ENCODE measurements around the gene BBS9.

Gene BBS9

DNA sequence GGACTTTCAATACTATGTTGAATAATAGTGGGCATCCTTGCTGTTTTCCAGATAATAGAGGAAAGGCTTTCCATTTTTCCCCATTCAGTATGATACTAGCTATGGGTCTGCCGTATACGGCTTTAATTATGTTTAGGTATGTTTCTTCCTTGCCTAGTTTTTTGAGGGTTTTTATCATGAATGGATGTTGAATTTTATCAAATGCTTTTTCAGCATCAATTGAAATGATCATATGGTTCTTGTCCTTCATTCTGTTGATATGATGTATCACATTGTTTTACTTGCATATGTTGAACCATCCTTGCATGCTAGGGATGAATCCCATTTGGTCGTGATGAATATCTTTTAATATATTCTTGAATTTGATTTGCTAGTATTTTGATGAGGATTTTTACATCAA is 11.0 kb upstream of the BBS9 start:
- in situ Hi-C loops (cut with HindIII; ENCODE audit: low sequenced_read_pairs) = no loop called here

DNA sequence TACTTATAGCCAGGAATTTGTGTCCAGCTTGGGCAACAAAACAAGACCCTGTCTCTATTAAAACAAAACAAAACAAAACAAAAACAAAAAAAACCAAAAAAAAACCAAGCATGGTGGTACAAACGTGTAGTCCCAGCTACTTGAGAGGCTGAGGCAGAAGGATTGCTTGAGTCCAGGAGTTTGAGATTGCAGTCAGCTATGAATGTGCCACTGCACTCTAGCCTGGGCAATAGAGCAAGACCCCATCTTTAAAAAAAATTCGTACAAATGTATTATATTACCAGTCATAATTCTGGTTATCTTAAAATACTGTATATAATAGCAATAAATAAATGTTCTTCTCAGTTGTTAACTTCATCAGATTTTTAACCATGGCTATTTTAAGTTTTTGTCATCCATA is 2.3 kb upstream of the BBS9 start:
- in situ Hi-C loops (cut with HindIII; ENCODE audit: low sequenced_read_pairs) = no loop called here

DNA sequence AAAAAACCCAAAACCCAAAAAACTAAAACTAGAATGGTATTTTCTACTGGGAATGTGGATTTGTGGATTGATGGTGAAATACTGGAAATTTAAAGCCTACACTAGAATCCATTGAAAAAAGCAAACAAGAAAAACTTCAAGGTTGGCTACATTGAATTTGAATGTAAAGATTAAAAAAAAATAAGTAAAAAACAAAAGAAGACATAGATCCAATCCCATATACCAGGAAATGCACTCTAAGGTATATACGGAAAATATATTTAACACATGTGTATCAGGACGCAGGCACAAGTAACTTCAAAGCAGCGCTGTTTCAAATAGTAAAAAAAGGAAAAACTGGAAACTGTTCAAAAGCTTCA is 754 bp upstream of the BBS9 start:
- in situ Hi-C loops (cut with HindIII; ENCODE audit: low sequenced_read_pairs) = no loop called here

DNA sequence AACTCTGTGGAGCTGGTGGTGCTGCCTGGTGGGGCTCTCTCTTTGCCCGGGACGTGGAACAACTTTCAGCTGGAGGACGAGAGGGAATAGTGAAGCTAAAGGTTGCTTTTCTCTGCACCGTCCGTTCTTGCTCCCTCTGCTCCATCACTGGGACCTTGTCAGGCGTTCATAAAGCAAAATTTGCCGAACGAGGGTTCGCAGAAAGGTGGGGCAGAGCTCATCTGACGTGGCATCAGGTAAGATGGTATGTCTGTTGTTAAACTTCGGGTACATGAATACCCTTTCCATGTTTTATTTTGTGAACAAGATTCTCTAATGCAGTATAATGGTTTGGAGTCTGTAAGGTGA is 416 bp downstream of the BBS9 start:
- in situ Hi-C loops (cut with HindIII; ENCODE audit: low sequenced_read_pairs) = no loop called here

DNA sequence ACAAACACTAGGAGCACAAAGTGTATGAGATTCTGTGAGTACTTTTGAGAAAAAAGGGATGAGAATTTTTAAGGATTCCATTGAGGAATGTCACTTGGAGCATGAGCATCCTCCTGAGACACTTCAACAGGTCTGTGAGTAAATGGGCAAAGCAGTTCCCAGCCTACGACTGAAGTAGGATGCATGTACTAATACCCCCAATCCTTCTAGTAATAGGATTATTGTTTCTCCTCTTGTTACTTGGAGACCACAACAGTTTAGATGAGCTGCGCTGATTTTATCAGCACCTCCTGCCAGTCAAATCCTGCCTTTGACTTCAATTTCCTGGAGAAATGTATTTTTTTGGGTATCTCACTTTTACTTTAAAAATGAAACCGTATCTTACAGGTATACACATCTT is 820 bp downstream of the BBS9 start:
- in situ Hi-C loops (cut with HindIII; ENCODE audit: low sequenced_read_pairs) = no loop called here

DNA sequence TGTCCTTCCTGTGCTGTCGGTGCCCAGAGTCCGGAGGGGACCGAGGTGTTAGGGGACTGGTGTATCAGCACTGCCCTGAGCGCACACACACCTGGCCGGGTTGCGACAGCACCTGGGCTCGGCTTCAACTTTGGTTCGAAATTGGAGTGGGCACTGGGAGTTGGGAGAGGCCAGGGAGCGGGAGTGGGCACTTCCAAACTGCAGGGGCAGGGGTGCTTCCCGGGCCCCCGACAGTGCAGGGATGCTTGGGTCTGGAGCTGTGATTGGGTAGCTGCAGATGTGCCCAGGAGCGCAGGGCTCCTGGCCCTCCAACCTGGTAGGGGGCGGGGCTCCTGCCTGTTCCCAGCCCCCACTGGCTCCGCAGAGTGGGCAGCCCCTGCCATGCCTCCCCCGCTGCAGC is 7.7 kb downstream of the BBS9 start:
- in situ Hi-C loops (cut with HindIII; ENCODE audit: low sequenced_read_pairs) = no loop called here

DNA sequence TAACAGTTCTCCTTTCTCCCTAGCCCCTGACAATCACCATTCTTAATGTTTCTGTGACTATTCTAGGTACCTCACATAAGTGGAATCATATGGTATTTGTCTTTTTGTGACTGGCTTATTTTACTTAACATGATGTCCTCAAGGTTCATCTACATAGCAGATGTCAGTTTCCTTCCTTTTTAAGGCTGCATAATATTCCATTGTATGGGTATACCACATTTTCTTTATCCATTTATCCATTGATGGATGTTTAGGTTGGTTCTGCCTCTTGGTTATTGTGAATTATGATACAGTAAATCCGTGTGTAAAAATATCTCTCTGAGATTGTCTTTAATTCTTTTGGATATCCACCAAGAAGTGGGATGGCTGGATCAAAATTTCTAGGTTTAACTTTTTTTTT is 13.2 kb downstream of the BBS9 start:
- in situ Hi-C loops (cut with HindIII; ENCODE audit: low sequenced_read_pairs) = no loop called here

DNA sequence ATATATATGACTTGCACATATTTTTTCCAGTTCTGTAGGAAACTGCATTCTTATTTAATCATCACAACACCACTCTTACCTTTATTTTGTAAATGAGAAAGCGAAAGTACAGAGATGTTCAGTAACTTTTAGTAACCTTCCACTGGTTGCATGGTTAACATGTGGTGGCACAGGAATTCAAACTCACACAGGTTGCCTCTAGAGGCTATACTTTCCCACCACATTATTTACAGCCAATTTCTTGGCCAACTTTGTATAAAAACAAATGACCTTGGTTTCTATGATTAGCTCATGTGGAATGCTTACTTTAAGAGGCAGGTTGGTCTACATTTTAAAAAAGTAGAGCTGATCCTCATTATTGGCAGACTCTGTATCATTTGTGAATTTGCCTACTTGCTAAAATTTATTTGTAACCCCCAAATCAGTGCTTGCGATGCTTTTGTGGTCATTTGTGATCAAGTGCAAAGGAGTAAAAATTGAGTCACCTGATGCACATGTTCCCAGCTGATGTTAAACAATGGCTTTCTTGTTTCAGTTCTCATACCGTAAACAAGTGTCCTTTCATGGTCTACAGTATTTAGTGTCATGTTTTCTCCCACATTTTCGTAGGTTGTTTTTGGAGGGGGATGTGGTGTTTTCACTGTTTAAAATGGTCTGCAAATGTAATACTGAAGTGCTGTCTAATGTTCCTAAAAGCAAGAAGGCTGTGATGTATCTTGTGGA is 14.8 kb downstream of the BBS9 start:
- in situ Hi-C loops (cut with HindIII; ENCODE audit: low sequenced_read_pairs) = no loop called here

DNA sequence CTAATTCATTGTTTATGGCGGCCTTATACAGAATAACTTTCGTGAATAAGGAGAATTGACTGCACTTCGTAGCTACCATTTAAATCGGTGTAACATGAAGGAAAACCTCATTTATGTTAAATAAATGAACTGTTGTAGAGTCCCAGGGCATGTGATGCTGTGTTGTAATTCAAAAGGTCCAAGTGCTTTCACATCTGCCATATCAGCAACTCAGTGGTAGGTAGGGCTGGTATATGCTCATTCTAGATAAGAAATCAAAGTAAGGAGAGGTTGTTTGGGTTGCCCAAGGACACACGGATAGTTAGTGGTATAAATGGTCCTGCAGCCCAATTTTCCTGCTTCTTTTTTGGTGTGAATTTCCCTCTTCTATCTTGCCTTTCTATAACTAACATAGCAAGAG is 15.8 kb downstream of the BBS9 start:
- in situ Hi-C loops (cut with HindIII; ENCODE audit: low sequenced_read_pairs) = no loop called here

DNA sequence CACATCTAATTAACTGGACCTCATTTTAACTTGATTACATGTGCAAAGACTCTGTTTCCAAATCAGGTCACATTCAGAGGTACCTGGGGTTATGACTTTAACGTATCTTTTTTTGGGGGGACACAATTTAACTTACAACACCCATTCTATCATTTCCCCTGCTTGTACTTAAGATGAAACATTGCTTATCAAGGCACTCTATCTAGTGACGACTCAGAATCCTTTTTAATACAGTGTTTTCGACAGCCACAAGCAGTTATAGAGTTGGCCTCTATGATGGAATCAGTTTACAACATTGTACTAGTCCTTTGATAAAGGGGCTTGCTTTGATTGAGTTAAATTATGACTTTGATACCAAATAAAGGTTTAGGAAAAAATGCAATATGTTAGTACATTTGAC is 22.7 kb downstream of the BBS9 start:
- in situ Hi-C loops (cut with HindIII; ENCODE audit: low sequenced_read_pairs) = no loop called here

DNA sequence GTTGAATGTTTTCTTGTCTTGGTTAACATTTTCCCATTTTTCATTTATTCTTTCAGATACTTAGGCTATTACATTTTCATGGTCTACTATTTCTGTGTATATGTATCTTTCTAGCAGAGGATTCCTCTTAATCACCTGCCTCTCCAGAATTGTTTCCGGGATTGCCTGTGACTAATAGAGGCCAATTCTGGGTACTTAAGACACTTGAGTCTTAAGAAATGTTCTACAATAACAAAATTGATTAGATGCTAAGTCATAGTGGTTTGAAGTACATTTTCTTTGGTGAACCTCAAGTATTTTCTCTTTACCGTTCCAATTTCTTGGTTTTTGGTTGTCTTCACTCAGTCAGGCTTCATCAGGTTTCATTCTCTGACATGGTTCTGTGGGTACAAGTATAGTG is 26.4 kb downstream of the BBS9 start:
- in situ Hi-C loops (cut with HindIII; ENCODE audit: low sequenced_read_pairs) = no loop called here

DNA sequence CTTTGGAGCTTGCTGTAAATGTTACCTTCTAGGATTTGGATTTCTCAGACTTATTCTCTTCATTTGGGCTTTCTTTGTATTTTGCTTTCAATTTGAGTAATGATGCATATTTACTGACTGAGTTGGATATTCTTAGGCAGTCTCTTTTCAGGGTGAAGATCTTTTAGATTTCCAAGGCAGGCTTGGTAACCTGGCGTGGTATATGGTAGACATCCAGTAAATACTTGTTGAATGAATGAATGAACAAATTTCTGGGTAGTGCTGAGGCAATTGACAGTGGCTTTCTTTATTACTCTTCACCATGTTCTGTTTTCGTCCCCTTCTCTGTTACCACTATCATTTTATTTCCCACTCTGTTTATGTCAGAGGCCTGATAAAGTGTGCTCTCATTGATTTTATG is 27.1 kb downstream of the BBS9 start:
- in situ Hi-C loops (cut with HindIII; ENCODE audit: low sequenced_read_pairs) = no loop called here

DNA sequence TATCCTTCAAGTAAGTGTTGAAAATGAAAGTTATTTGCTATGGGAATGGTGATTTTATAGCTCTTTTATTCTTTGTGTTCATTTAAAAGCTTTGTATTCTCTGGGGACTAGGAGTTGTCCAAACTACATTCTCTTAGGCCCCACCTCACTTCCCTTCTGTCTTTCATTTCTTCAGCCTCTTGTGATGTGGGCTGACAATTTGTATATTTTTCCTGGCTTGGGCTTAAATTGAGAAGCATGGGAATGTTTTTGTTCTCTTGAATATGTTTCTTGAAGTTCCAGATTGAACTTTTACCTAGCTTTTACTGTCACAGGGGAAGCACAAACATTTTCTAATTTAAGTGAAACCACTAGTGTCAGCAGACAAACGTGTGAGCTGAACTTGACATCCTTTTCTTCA is 27.9 kb downstream of the BBS9 start:
- in situ Hi-C loops (cut with HindIII; ENCODE audit: low sequenced_read_pairs) = no loop called here

DNA sequence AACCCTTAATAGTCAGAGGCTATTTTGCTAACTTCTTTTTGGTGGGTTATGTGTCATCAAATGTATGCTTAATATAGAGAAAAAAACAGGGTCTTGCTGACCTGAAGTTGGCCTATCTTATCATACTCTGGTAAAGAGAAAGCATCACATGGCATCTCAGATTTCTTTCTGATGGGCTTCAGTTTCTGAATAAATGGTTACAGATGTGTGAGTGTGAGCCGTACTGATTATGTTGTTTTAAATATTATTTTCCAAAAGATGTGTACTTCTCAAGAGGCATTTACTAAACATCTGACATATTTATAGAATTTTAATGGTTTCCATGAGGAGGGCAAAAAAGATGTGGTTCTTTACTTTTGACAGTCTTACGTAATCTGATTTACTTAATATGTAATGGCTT is 28.4 kb downstream of the BBS9 start:
- in situ Hi-C loops (cut with HindIII; ENCODE audit: low sequenced_read_pairs) = no loop called here

DNA sequence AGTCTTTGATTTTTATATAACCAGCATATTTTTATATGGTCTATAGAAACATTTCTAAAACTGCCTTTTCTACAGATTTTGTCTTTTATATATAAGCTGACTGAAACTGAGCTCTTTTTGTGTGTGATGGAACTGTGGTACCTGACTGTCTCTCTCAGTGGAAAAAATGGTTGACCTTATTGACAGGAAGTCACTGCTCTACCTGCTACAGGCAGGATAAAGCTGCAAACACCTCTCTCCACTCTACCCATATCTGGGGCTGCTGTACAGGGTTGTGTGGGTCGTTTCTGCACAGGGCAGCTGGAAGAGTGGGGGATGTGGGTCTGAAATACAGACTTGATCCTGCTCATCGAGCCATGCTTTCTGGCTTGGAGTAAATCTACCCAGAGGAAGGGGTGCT is 48.5 kb downstream of the BBS9 start:
- in situ Hi-C loops (cut with HindIII; ENCODE audit: low sequenced_read_pairs) = no loop called here

DNA sequence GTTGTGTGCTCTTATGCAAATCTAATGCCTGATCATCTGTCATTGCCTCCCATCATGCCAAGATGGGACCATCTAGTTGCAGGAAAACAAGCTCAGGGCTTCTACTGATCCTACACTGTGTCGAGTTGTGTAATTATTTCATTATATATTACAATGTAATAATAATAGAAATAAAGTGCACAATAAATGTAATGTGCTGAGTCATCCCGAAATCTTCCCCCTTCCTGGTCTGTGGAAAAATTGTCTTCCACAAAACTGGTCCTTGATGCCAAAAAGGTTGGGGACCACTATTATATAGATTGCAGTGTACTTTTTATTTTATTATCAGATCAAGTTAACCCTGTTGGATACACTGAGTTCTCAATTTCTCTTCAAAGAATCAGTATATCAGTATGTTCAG is 50.2 kb downstream of the BBS9 start:
- in situ Hi-C loops (cut with HindIII; ENCODE audit: low sequenced_read_pairs) = no loop called here

DNA sequence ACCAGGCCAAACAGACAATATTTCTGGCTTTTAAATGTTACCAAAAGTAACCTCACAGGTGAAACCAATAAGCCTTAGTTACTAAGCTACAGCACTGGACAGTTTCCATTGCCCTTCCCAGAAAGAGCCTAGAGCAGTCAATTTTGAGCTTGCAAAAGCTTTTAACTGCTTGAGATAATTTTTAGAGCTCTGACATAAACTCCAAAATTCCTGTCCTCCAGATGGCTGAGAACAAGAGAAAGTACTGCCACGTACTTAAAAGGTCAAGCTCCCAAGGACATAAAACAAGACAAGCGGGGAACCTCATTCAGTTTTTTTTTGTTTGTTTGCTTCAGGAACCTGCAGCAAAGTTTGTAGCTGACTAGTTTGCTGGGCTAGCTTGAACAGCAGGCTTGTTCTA is 54.1 kb downstream of the BBS9 start:
- in situ Hi-C loops (cut with HindIII; ENCODE audit: low sequenced_read_pairs) = no loop called here

DNA sequence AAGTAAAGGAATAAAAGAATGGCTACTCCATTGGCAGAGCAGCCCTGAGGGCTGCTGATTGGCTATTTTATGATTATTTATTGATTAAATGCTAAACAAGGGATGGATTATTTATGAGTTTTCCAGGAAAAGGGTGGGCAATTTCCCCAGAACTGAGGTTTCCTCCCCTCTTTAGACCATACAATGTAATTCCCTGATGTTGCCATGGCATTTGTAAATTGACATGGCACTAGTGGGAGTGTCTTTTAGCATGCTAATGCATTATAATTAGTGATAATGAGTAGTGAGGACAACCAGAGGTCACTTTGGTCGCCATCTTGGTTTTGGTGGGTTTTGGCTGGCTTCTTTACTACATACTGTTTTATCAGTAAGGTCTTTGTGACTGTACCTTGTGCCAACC is 55.5 kb downstream of the BBS9 start:
- in situ Hi-C loops (cut with HindIII; ENCODE audit: low sequenced_read_pairs) = no loop called here

DNA sequence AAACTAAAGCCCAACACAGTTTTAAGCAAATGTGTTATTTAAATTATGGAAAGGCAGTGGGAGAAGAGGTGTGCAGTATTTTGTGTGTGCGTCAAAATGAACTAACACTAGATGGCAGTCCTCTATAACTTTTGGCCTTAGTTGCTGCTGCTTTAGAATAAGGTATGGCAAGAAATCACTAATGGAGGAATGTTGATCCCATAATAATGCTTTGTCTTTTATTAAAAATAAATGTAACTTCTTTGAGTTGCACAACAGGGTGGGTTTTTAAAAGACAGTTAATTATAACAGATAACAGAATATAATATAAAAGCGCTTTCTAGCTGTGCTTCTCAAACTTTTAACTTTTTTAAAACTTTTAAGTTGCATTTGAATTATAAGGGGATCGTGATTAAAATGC is 56.4 kb downstream of the BBS9 start:
- in situ Hi-C loops (cut with HindIII; ENCODE audit: low sequenced_read_pairs) = no loop called here

DNA sequence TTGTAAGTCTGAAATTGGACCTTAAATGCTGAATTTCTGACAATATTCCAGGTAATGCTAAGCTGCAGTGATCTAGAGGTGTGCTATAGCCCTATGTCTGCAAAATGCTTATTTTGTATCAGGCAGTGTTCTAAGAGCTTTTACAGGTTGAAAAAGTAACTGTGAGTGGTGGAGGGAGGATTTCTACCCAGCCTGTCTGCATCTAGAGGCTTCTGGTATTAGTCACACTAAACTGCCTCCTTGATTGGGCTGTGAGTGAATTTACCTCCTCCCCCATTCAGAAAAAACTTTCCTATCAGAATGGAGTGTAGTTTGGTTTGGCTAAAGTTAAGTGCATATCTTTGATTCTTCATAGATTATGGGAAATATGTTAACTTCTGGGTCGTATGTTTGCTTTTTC is 56.8 kb downstream of the BBS9 start:
- in situ Hi-C loops (cut with HindIII; ENCODE audit: low sequenced_read_pairs) = no loop called here

DNA sequence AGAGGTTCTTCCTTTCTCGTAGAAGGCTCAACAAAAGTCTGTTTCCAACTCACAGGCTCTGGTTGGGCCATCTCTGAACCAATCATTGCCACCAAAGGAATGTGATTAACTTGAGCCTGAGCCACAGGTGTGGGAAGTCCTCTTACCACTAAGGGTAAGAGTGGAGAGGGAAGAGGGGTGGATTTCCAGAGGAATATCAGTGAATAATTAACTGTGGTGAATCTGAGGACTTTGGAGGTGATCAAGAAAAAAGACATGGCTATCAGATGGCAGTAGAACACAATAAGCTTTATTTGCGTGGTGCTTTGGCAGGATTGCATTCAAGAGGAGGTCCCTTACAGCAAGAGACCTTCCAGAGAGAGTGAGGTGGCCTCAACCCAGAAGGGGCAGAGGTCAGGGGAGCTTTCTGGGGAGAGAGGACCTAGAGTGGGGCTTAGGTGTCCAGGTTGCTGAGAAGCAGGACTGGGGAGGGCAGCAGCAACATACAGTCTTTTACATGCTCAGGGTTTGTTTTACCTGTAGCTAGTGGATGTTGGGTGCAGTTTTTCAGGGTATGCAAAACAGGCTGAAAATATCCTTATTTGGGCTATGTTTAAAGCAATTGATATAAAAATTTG is 61.4 kb downstream of the BBS9 start:
- in situ Hi-C loops (cut with HindIII; ENCODE audit: low sequenced_read_pairs) = no loop called here

DNA sequence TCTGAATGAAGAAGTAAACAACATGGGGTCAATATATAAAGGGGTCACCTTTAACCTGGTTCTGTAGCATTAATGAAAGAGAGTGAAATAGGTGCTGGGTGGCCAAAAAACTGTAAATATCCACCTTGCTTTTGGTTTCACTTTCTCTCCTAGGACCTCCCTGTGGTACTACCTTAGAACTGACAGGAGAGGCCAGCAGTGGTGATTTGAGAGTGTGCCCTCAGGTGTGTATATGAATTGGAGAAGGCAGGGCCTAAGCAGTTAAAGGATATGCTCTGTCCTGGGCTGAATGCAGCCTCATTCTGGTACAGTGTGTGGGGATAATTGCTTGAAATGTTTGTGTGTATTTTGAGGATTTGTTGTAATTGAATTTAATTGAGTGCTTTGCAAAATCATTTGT is 62.0 kb downstream of the BBS9 start:
- in situ Hi-C loops (cut with HindIII; ENCODE audit: low sequenced_read_pairs) = no loop called here

DNA sequence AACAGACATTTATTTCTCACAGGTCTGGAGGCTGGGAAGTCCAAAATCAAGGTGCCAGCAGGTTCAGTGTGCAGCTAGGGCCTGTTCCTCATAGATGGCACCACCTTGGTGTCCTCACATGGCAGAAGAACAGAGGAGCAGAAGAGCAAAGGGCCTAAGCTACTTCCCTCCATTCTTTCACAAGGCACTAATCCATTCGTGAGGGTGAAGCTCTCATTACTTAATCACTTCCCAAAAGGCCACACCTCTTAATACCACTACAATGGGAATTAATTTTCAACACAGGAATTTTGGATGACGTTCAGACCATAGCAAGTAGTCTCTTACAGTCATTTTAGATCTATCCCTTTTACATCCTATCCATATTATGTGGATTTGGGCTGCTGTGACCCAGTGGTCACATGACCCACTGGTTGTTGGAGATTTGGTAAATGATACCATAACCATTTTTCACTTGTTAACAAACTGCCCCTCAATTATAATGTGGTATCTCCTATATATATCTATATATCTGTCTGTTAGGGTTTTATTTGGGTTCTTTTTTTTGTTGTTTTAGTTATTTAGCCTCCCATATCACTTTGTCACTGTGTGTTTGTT is 63.4 kb downstream of the BBS9 start:
- in situ Hi-C loops (cut with HindIII; ENCODE audit: low sequenced_read_pairs) = no loop called here

Data from DLD1 (cell line).